IPS DF 6.9 (cell line): ENCODE measurements around the gene ABHD4.

ENCODE experiments used
- DNase-seq: peaks from one replicate; pipeline ENCODE4 v3.0.0-alpha.2; 2013; ENCODE audit warnings: low read depth, low spot score
- H3K27ac ChIP-seq: one replicate; pipeline ENCODE4 v1.5.1; 2013; ENCODE audit warnings: low read length, control low read depth
- H3K27me3 ChIP-seq: 2 replicates; pipeline ENCODE4 v1.6.1; 2013; ENCODE audit warnings: mild to moderate bottlenecking, low read length; ENCODE audit not compliant: control insufficient read depth, insufficient read depth
- H3K36me3 ChIP-seq: 2 replicates; pipeline ENCODE4 v1.6.1; 2013; ENCODE audit warnings: low read length; ENCODE audit not compliant: control insufficient read depth, insufficient read depth
- H3K4me1 ChIP-seq: 2 replicates; pipeline ENCODE4 v1.6.1; 2013; ENCODE audit warnings: low read length; ENCODE audit not compliant: control insufficient read depth, insufficient read depth
- H3K4me3 ChIP-seq: 2 replicates; pipeline ENCODE4 v1.5.1; 2013; ENCODE audit warnings: mild to moderate bottlenecking, low read length
- H3K9me3 ChIP-seq: 2 replicates; pipeline ENCODE4 v1.6.1; 2013; ENCODE audit warnings: low read length, inconsistent platforms; ENCODE audit not compliant: control insufficient read depth, insufficient read depth
- WGBS: extraction: QIAGEN DNeasy Blood & Tissue Kit; methylation state at CpG from one replicate; pipeline ENCODE4 v1.1.7; 2013; ENCODE audit warnings: mixed read lengths, missing lambda C conversion rate; ENCODE audit not compliant: insufficient read length, insufficient coverage; 5-methylcytosine and 5-hydroxymethylcytosine counted together

The ABHD4 gene

GRCh38 chr14:22648506-22648905, 50.4 kb downstream of the ABHD4 start:
- Histone ChIP-seq H3K4me1 (no peaks in the 10 kb centered on the region), H3K4me3 (no peak overlapping the region), H3K27me3 (no peaks in the 10 kb centered on the region), H3K9me3 (no peaks in the 10 kb centered on the region), H3K36me3 (no peaks in the 10 kb centered on the region), H3K27ac (no peak overlapping the region)
- no peak for DNase-seq
- no CpG with 5 or more reads among the region's 2 CpGs for WGBS

GRCh38 chr14:22650046-22650739, 52.1 kb downstream of the ABHD4 start:
- no peaks in the 10 kb centered on the region for H3K36me3 ChIP-seq
- H3K27ac ChIP-seq, result no peak overlapping the region
- WGBS, result no CpG with 5 or more reads among the region's 7 CpGs
- no peak overlapping the region for H3K4me3 ChIP-seq
- no peaks in the 10 kb centered on the region for H3K4me1 ChIP-seq
- no peak for DNase-seq
- no peaks in the 10 kb centered on the region for H3K27me3 ChIP-seq
- H3K9me3 ChIP-seq, result no peaks in the 10 kb centered on the region

- H3K27me3 ChIP-seq, result no peaks in the 10 kb centered on the region
- WGBS, result no CpG with 5 or more reads among the region's 3 CpGs
- H3K27ac ChIP-seq, result no peak overlapping the region
- no peaks in the 10 kb centered on the region for H3K36me3 ChIP-seq
- no peak overlapping the region for H3K4me3 ChIP-seq
- H3K9me3 ChIP-seq, result no peaks in the 10 kb centered on the region
- H3K4me1 ChIP-seq, result no peaks in the 10 kb centered on the region
- DNase-seq, result no peak
Observed at GRCh38 chr14:22650960-22651521, 52.9 kb downstream of the ABHD4 start.

GRCh38 chr14:22651586-22651985, 53.5 kb downstream of the ABHD4 start:
- Histone ChIP-seq H3K4me1 (no peaks in the 10 kb centered on the region), H3K27ac (no peak overlapping the region), H3K4me3 (no peak overlapping the region), H3K36me3 (no peaks in the 10 kb centered on the region), H3K9me3 (no peaks in the 10 kb centered on the region), H3K27me3 (no peaks in the 10 kb centered on the region)
- DNase-seq, result no peak
- no CpG with 5 or more reads among the region's 2 CpGs for WGBS

GRCh38 chr14:22653012-22653621, 55.0 kb downstream of the ABHD4 start:
- Histone ChIP-seq H3K36me3 (no peaks in the 10 kb centered on the region), H3K4me1 (no peaks in the 10 kb centered on the region), H3K27me3 (no peaks in the 10 kb centered on the region), H3K9me3 (no peaks in the 10 kb centered on the region), H3K27ac (no peak overlapping the region), H3K4me3 (no peak overlapping the region)
- DNase-seq, result peak; percentile 80
- whole genome bisulfite sequencing, result no CpG with 5 or more reads among the region's 4 CpGs

GRCh38 chr14:22656226-22656625, 58.1 kb downstream of the ABHD4 start:
- Histone ChIP-seq H3K9me3 (no peaks in the 10 kb centered on the region), H3K27ac (no peak overlapping the region), H3K36me3 (no peaks in the 10 kb centered on the region), H3K27me3 (no peaks in the 10 kb centered on the region), H3K4me3 (no peak overlapping the region), H3K4me1 (no peaks in the 10 kb centered on the region)
- no peak for DNase-seq
- WGBS, result no CpG with 5 or more reads among the region's 2 CpGs

GRCh38 chr14:22656945-22657731, 59.0 kb downstream of the ABHD4 start:
- H3K27ac ChIP-seq, result no peak overlapping the region
- H3K9me3 ChIP-seq, result no peaks in the 10 kb centered on the region
- H3K36me3 ChIP-seq, result no peaks in the 10 kb centered on the region
- H3K27me3 ChIP-seq, result no peaks in the 10 kb centered on the region
- no peak for DNase-seq
- no CpG with 5 or more reads among the region's 8 CpGs for WGBS
- no peak overlapping the region; the same call in 1 of the 2 replicates for H3K4me3 ChIP-seq
- H3K4me1 ChIP-seq, result no peaks in the 10 kb centered on the region

- Histone ChIP-seq H3K27me3 (no peaks in the 10 kb centered on the region), H3K27ac (no peak overlapping the region), H3K4me1 (no peaks in the 10 kb centered on the region), H3K4me3 (no peak overlapping the region), H3K36me3 (no peaks in the 10 kb centered on the region), H3K9me3 (no peaks in the 10 kb centered on the region)
- WGBS, result no CpG with 5 or more reads among the region's 1 CpG
- no peak for DNase-seq
Observed at GRCh38 chr14:22657861-22658260, 59.8 kb downstream of the ABHD4 start.

- H3K9me3 ChIP-seq, result no peaks in the 10 kb centered on the region
- no peaks in the 10 kb centered on the region for H3K27me3 ChIP-seq
- no peaks in the 10 kb centered on the region for H3K4me1 ChIP-seq
- no peaks in the 10 kb centered on the region for H3K36me3 ChIP-seq
- H3K27ac ChIP-seq, result no peak overlapping the region
- no peak for DNase-seq
- no peak overlapping the region for H3K4me3 ChIP-seq
- WGBS, result no CpG with 5 or more reads among the region's 1 CpG
Observed at GRCh38 chr14:22658946-22659345, 60.8 kb downstream of the ABHD4 start.

GRCh38 chr14:22660654-22661053, 62.6 kb downstream of the ABHD4 start:
- Histone ChIP-seq H3K27me3 (no peaks in the 10 kb centered on the region), H3K4me1 (no peaks in the 10 kb centered on the region), H3K9me3 (no peaks in the 10 kb centered on the region), H3K4me3 (no peak overlapping the region), H3K36me3 (no peaks in the 10 kb centered on the region), H3K27ac (no peak overlapping the region)
- no CpG with 5 or more reads among the region's 4 CpGs for WGBS
- DNase-seq, result no peak
